WTC11 (cell line): ENCODE results near the gene SUPT20H. TPM values are rescaled to one million over a fixed set of nuclear protein-coding genes. Genes with fewer than 3 reads are reported as not detected.

ENCODE experiments used
- ATAC-seq: fragments of 200-7000 bp; cut with Tn5 transposase; 2 replicates; pipeline ENCODE4 v1.10.0; 2021; ENCODE audit warnings: mild to moderate bottlenecking, moderate library complexity
- CTCF ChIA-PET: fragments of 300-600 bp; sonication (Branson Sonifier 250); formaldehyde crosslinking; loops from one replicate; lab custom pipeline; 2021; ENCODE audit warnings: antibody characterized with exemption; lab: Charles Lee
- POLR2A ChIA-PET: fragments of 350-600 bp; sonication (Branson Sonifier 250); formaldehyde crosslinking; loops from one replicate; lab custom pipeline; 2021; ENCODE audit warnings: antibody characterized with exemption; lab: Charles Lee
- DNase-seq: peaks from one replicate; pipeline ENCODE4 v3.0.0; 2021; ENCODE audit warnings: low spot score
- H3K27ac Mint-ChIP-seq: 2 replicates; pipeline ENCODE4 v1.8.0; 2021; ENCODE audit warnings: mixed read lengths
- H3K27me3 Mint-ChIP-seq: 2 replicates; pipeline ENCODE4 v1.8.0; 2021; ENCODE audit warnings: low read depth, mild to moderate bottlenecking, moderate library complexity, mixed read lengths
- H3K36me3 Mint-ChIP-seq: 2 replicates; pipeline ENCODE4 v1.8.0; 2021; ENCODE audit warnings: mixed read lengths
- H3K4me1 Mint-ChIP-seq: 2 replicates; pipeline ENCODE4 v1.8.0; 2022; ENCODE audit warnings: mixed read lengths
- H3K4me3 Mint-ChIP-seq: 2 replicates; pipeline ENCODE4 v1.8.0; 2021; ENCODE audit warnings: mild to moderate bottlenecking, moderate library complexity, mixed read lengths
- H3K9me3 Mint-ChIP-seq: 2 replicates; pipeline ENCODE4 v1.8.0; 2021; ENCODE audit warnings: mixed read lengths
- AFF4 ChIP-seq: sonication (generic); formaldehyde crosslinking; IDR thresholded peaks from 2 replicates; pipeline ENCODE4 v1.8.1; 2023; ENCODE audit warnings: mild to moderate bottlenecking, missing genetic modification reagents, borderline replicate concordance
- CTCF ChIP-seq: fragments of 200-600 bp; IDR thresholded peaks from 2 replicates; pipeline ENCODE4 v1.8.0; 2022; ENCODE audit warnings: antibody characterized with exemption
- E2F5 ChIP-seq: sonication (generic); formaldehyde crosslinking; IDR thresholded peaks from 2 replicates; pipeline ENCODE4 v1.8.1; 2022; ENCODE audit warnings: mild to moderate bottlenecking, moderate library complexity, missing genetic modification reagents
- ESRRA ChIP-seq: sonication (generic); formaldehyde crosslinking; IDR thresholded peaks from 2 replicates; pipeline ENCODE4 v1.8.1; 2022; ENCODE audit warnings: mild to moderate bottlenecking, missing genetic modification reagents, borderline replicate concordance
- FOXJ3 ChIP-seq: sonication (generic); formaldehyde crosslinking; IDR thresholded peaks from 2 replicates; pipeline ENCODE4 v1.9.0; 2021; ENCODE audit warnings: missing genetic modification reagents, mild to moderate bottlenecking, borderline replicate concordance
- GABPB1 ChIP-seq: sonication (generic); formaldehyde crosslinking; IDR thresholded peaks from 2 replicates; pipeline ENCODE4 v1.8.1; 2023; ENCODE audit warnings: mild to moderate bottlenecking, missing genetic modification reagents
- GTF2I ChIP-seq: fragments of 250-450 bp; sonication (Bioruptor Pico); conservative IDR thresholded peaks from 2 replicates; pipeline ENCODE4 v1.4.0; 2021; ENCODE audit warnings: mild to moderate bottlenecking
- IRF1 ChIP-seq: sonication (generic); formaldehyde crosslinking; IDR thresholded peaks from 2 replicates; pipeline ENCODE4 v1.8.0; 2023; ENCODE audit warnings: missing genetic modification reagents
- JUN ChIP-seq: sonication (generic); formaldehyde crosslinking; IDR thresholded peaks from 2 replicates; pipeline ENCODE4 v1.8.0; 2023; ENCODE audit warnings: mild to moderate bottlenecking, missing genetic modification reagents
- KAT7 ChIP-seq: sonication (generic); formaldehyde crosslinking; IDR thresholded peaks from 2 replicates; pipeline ENCODE4 v1.8.1; 2023; ENCODE audit warnings: missing genetic modification reagents, mild to moderate bottlenecking, borderline replicate concordance
- NFATC4 ChIP-seq: fragments of 250-450 bp; sonication (Bioruptor Pico); IDR thresholded peaks from 2 replicates; pipeline ENCODE4 v1.9.0; 2021; ENCODE audit warnings: mild to moderate bottlenecking
- NR1H2 ChIP-seq: sonication (generic); formaldehyde crosslinking; IDR thresholded peaks from 2 replicates; pipeline ENCODE4 v1.9.0; 2021; ENCODE audit warnings: mild to moderate bottlenecking, moderate library complexity, missing genetic modification reagents
- SP1 ChIP-seq: sonication (generic); formaldehyde crosslinking; conservative IDR thresholded peaks from 2 replicates; pipeline ENCODE4 v1.8.1; 2022; ENCODE audit warnings: missing genetic modification reagents
- TP53 ChIP-seq: sonication (generic); formaldehyde crosslinking; IDR thresholded peaks from 2 replicates; pipeline ENCODE4 v1.8.1; 2023; ENCODE audit warnings: mild to moderate bottlenecking, missing genetic modification reagents
- ZBTB21 ChIP-seq: sonication (generic); formaldehyde crosslinking; IDR thresholded peaks from 2 replicates; pipeline ENCODE4 v1.8.1; 2023; ENCODE audit warnings: mild to moderate bottlenecking, missing genetic modification reagents, borderline replicate concordance
- ZMAT4 ChIP-seq: fragments of 250-450 bp; sonication (Bioruptor Pico); IDR thresholded peaks from 2 replicates; pipeline ENCODE4 v1.9.0; 2021; ENCODE audit warnings: mild to moderate bottlenecking
- ZNF281 ChIP-seq: sonication (generic); formaldehyde crosslinking; IDR thresholded peaks from 2 replicates; pipeline ENCODE4 v1.8.0; 2023; ENCODE audit warnings: mild to moderate bottlenecking, missing genetic modification reagents
- ZNF396 ChIP-seq: fragments of 250-450 bp; sonication (Bioruptor Pico); IDR thresholded peaks from 2 replicates; pipeline ENCODE4 v1.8.0; 2021; ENCODE audit warnings: mild to moderate bottlenecking, moderate library complexity, borderline replicate concordance
- ZNF512 ChIP-seq: sonication (generic); formaldehyde crosslinking; IDR thresholded peaks from 2 replicates; pipeline ENCODE4 v1.8.1; 2022; ENCODE audit warnings: missing genetic modification reagents, borderline replicate concordance
- ZSCAN18 ChIP-seq: fragments of 250-450 bp; sonication (Bioruptor Pico); IDR thresholded peaks from 2 replicates; pipeline ENCODE4 v2.1.2; 2022; ENCODE audit warnings: mild to moderate bottlenecking, moderate library complexity
- total RNA-seq: library from RNA; stranded (reverse); gene quantifications from 3 replicates; pipeline ENCODE4 v1.2.3, GENCODE V29; 2021

Gene SUPT20H
- total RNA-seq, 1 experiment from 2014 or later: 68.0 TPM

GRCh38 chr13:37107868-37108267 is 48.4 kb upstream of the SUPT20H start:
- peaks cover 7% of the 10 kb centered on the region for H3K9me3 Mint-ChIP-seq
- H3K4me1 Mint-ChIP-seq: peaks cover 21% of the 10 kb centered on the region
- peaks cover 2% of the 10 kb centered on the region for H3K36me3 Mint-ChIP-seq
- ChIA-PET POLR2A (no interaction called here), CTCF (interaction anchor here (1.3 kb wide), 2 partner anchors 28 to 197 kb away, joined by 3 read pairs; no protein-coding TSS in a partner anchor)
- no peaks in the 10 kb centered on the region for H3K27me3 Mint-ChIP-seq
- DNase-seq (no peak), ATAC-seq (no peak)
- H3K27ac Mint-ChIP-seq: no peak overlapping the region
- no peak for TF ChIP-seq JUN (CRISPR knock-in tag)
- TF ChIP-seq CTCF: no peak
- TF ChIP-seq NFATC4 (CRISPR knock-in tag): no peak
- TF ChIP-seq SP1: no peak
- TF ChIP-seq FOXJ3 (CRISPR knock-in tag): no peak
- TF ChIP-seq KAT7 (CRISPR knock-in tag): no peak
- TF ChIP-seq ZBTB21 (CRISPR knock-in tag): no peak
- TF ChIP-seq E2F5 (CRISPR knock-in tag): no peak
- no peak for TF ChIP-seq ZNF281 (CRISPR knock-in tag)
- no peak for TF ChIP-seq ZNF512 (CRISPR knock-in tag)
- TF ChIP-seq ZMAT4 (CRISPR knock-in tag): no peak
- TF ChIP-seq NR1H2 (CRISPR knock-in tag): no peak
- no peak for TF ChIP-seq ZSCAN18 (CRISPR knock-in tag)
- TF ChIP-seq ESRRA (CRISPR knock-in tag): no peak
- TF ChIP-seq GTF2I: no peak
- no peak overlapping the region for H3K4me3 Mint-ChIP-seq

- Mint-ChIP-seq H3K9me3 (peaks cover 7% of the 10 kb centered on the region), H3K27me3 (no peaks in the 10 kb centered on the region), H3K36me3 (peaks cover 2% of the 10 kb centered on the region), H3K27ac (no peak overlapping the region), H3K4me1 (peaks cover 25% of the 10 kb centered on the region), H3K4me3 (no peak overlapping the region)
- ChIA-PET CTCF (interaction anchor here (0.5 to 1.3 kb wide), 2 partner anchors 197 to 256 kb away, joined by 3 read pairs; no protein-coding TSS in a partner anchor), POLR2A (no interaction called here)
- DNase-seq: no peak
- no peak for ATAC-seq
- TF ChIP-seq TP53 (no peak), IRF1 (no peak), AFF4 (CRISPR knock-in tag) (no peak), ZNF396 (CRISPR knock-in tag) (no peak), GABPB1 (CRISPR knock-in tag) (no peak), NFATC4 (CRISPR knock-in tag) (no peak)
These were observed 48.0 kb upstream of the SUPT20H start for GRCh38 chr13:37107456-37107855.
